Heart left ventricle (tissue), 16 donors: Measurements from ENCODE around the gene COPS2. TPM values are rescaled to one million over a fixed set of nuclear protein-coding genes. Genes with fewer than 3 reads are reported as not detected.

Source experiments
- ATAC-seq, 4 donors: fragments of 200-7000 bp; cut with Tn5 transposase; one replicate each; pipeline ENCODE4 v1.9.1; 2020 to 2022; ENCODE audit warnings: moderate library complexity in 4 of 4, mild to moderate bottlenecking in 3 of 4, moderate number of reproducible peaks in 1 of 4
- DNase-seq, 5 donors: peaks; one replicate each; pipeline ENCODE4 v3.0.0-alpha.2; 2020
- H3K27ac ChIP-seq, 12 donors: fragments of 200-600 bp; sonication (generic) in 4 of 12; one replicate each; pipeline versions ENCODE4 v1.5.0 to v1.8.0; 2016 to 2022; ENCODE audit warnings: mild to moderate bottlenecking in 2 of 12
- H3K27me3 ChIP-seq, 9 donors: fragments of 200-600 bp; sonication (generic) in 2 of 9; one replicate each; pipeline versions ENCODE4 v1.5.1 to v1.8.0; 2016 to 2022; ENCODE audit warnings: mild to moderate bottlenecking in 3 of 9
- H3K36me3 ChIP-seq, 9 donors: fragments of 200-600 bp; sonication (generic) in 2 of 9; one replicate each; pipeline versions ENCODE4 v1.5.0 to v1.8.0; 2018 to 2022; ENCODE audit warnings: mild to moderate bottlenecking in 2 of 9
- H3K4me1 ChIP-seq, 12 donors: fragments of 200-600 bp; sonication (generic) in 4 of 12; one replicate each; pipeline versions ENCODE4 v1.5.0 to v1.8.0; 2016 to 2022; ENCODE audit warnings: mild to moderate bottlenecking in 3 of 12
- H3K4me3 ChIP-seq, 12 donors: fragments of 200-600 bp; sonication (generic) in 4 of 12; one replicate each; pipeline versions ENCODE4 v1.5.0 to v1.8.0; 2017 to 2022; ENCODE audit warnings: mild to moderate bottlenecking in 9 of 12, moderate library complexity in 4 of 12
- H3K9me3 ChIP-seq, 12 donors: fragments of 200-600 bp; sonication (generic) in 4 of 12; one replicate each; pipeline versions ENCODE4 v1.5.0 to v1.8.0; 2016 to 2022; ENCODE audit warnings: mild to moderate bottlenecking in 1 of 12
- POLR2A ChIP-seq, 2 donors: fragments of 450-650 bp; IDR thresholded peaks; one replicate each; pipeline ENCODE4 v1.6.1; 2017; ENCODE audit warnings: antibody characterized with exemption in 2 of 2, mild to moderate bottlenecking in 2 of 2, moderate library complexity in 2 of 2
- WGBS, 4 donors: extraction: QIAGEN DNeasy Blood & Tissue Kit in 2 of 4; methylation state at CpG; one replicate each; pipeline versions ENCODE4 v1.1.5 to v1.1.7; 2013 to 2018; 5-methylcytosine and 5-hydroxymethylcytosine counted together
- intact Hi-C, 10 donors: fragments of 100-400 bp; cut with DNase I; formaldehyde crosslinking; loops; one replicate each; pipeline versions ENCODE4 v1.11.1 to v1.14.2; 2022
- long read RNA-seq, 3 donors: library from polyadenylated mRNA; unstranded; transcript quantifications; one replicate each; pipeline ENCODE4 v2.0.0, GENCODE V29; 2020 to 2021
- polyA plus RNA-seq, 2 donors: library from polyadenylated mRNA; stranded (reverse); fragments of 200-250 nt; gene quantifications; one replicate each; pipeline ENCODE4 v1.2.3, GENCODE V29; 2013
- total RNA-seq, 9 donors: library from RNA; depleted of rRNA in 2 of 9; stranded (reverse); fragments of >200 nt in 2 of 9; fragmentation: NEBNext Ultra II Directional in 3 of 9; extraction: Animal tissue kit (Norgen Biotek cat#: 25700) in 3 of 9; gene quantifications; one replicate each; pipeline versions ENCODE4 v1.1.0 to v1.2.4, GENCODE V29; 2016 to 2023
- TF ChIP-seq, protein P1 (sequence below), 12 donors: fragments of 200-600 bp; sonication (generic) in 4 of 12; IDR thresholded peaks; one replicate each; pipeline versions ENCODE4 v1.5.0 to v1.8.0; 2018 to 2022; ENCODE audit warnings: antibody characterized with exemption in 12 of 12, mild to moderate bottlenecking in 5 of 12
- donor health status: ischemic (EF 13 %, LVEDD 7.1; RV severe dilation, severe dysfunction).
- donor health status: healthy with polysubstance abuse.
- donor health status: DM: no; HTN: yes; CAD: no.
- donor health status: DM: no; HTN: no; CAD: no.
- donor health status: ischemic (EF 25% LVEDD 6.9; RV normal size, moderate dysfunction).
- donor health status: ischemic (EF 25% LVEDD 5.7; RV mildly dilated, moderate dysfunction).
- donor health status: healthy.
- donor health status: DM: yes; HTN: yes; CAD: no.
- donor health status: ischemic (EF 35%, LVEDD 5.7; RV mildly dilated, moderate dysfunction).
- donor health status: nonischemic (EF 11% LVEDD 7.7; RV severe dilation, severe dysfunction).
- donor health status: DM: yes; HTN: yes; CAD: no.
- donor health status: PGD.
- donor health status: ischemic (EF 29% LVEDD 5.4; RV normal size, mild dysfunction).
- donor health status: nonischemic (EF 23%, LVEDD 6.1; RV moderate dilation, normal function).

Gene COPS2
- total RNA-seq, result 10 to 100 TPM; 41.6 to 94.4 (median 82.8) TPM
- 10 to 100 TPM; 36.4 to 71.2 TPM for polyA plus RNA-seq
- long read RNA-seq, donor 1, full-length matches to known transcripts, result 76 of 77 reads
- long read RNA-seq, donor 1, partial matches to known transcripts, result 1 of 77 reads
- long read RNA-seq, donor 1, other reads (novel, unspliced or antisense), result 0 of 77 reads
- long read RNA-seq, donor 2, full-length matches to known transcripts, result 244 of 270 reads
- long read RNA-seq, donor 2, partial matches to known transcripts, result 12 of 270 reads
- long read RNA-seq, donor 2, other reads (novel, unspliced or antisense), result 14 of 270 reads
- long read RNA-seq, donor 3, full-length matches to known transcripts, result 57 of 64 reads
- long read RNA-seq, donor 3, partial matches to known transcripts, result 2 of 64 reads
- long read RNA-seq, donor 3, other reads (novel, unspliced or antisense), result 5 of 64 reads

DNA sequence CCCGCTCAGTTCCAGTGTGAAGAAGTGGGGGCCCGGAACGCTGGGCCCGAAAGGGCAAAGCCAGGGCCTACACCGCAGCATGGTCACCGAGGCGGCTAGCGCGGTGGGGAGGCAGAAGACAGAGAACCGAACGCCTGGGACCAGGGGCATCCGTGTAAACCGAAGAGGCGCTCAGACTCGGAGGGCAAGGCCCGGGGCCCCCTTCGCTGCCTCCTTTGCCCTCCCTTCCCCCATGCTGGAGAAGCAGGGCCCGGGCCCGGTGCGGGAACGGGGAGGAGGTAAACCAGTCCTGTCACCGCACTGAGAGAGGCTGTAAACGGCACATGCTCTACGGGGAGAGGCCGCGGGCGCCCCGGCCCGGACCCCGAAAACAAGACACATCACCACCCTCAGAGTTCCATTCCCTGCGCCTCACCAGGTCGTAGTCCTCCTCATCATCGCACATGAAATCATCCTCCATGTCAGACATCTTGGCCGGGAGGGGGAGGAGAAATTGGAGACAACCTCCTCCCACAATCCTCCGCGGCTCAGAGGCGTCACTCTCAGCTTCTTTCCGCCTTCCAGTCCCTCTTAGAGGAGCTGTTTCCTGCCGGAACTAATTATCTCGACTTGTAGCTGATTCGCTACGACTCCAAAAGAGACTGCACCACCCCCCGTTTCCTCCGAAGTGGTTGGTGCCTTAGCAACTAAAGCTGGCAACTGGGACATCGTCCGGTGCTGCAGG, at the start of gene COPS2:
Gene COPS2, minus strand, starts transcription at position 490 of the 724 bp plus-strand sequence. Its CDS starts 21 bp downstream, at position 469.
- peak in 1 of 2 donors; percentile 62 for TF ChIP-seq POLR2A (IDR thresholded peaks at IDR 0.05)
- TF ChIP-seq, protein P1, sequence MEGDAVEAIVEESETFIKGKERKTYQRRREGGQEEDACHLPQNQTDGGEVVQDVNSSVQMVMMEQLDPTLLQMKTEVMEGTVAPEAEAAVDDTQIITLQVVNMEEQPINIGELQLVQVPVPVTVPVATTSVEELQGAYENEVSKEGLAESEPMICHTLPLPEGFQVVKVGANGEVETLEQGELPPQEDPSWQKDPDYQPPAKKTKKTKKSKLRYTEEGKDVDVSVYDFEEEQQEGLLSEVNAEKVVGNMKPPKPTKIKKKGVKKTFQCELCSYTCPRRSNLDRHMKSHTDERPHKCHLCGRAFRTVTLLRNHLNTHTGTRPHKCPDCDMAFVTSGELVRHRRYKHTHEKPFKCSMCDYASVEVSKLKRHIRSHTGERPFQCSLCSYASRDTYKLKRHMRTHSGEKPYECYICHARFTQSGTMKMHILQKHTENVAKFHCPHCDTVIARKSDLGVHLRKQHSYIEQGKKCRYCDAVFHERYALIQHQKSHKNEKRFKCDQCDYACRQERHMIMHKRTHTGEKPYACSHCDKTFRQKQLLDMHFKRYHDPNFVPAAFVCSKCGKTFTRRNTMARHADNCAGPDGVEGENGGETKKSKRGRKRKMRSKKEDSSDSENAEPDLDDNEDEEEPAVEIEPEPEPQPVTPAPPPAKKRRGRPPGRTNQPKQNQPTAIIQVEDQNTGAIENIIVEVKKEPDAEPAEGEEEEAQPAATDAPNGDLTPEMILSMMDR (IDR thresholded peaks at IDR 0.05), result peak in 2 of 12 donors; percentile 12 to 17
- Histone ChIP-seq H3K36me3 (peaks cover 0 to 4% (median 0%) of the 10 kb centered on the region in 9 donors), H3K4me3 (peak within 1 kb of the TSS; percentile 72 to 96 (median 89)), H3K27ac (peak within 1 kb of the TSS; percentile 11 to 93 (median 80)), H3K9me3 (no peaks in the 10 kb centered on the region), H3K4me1 (peaks cover 0 to 52% (median 33%) of the 10 kb centered on the region in 12 donors), H3K27me3 (no peaks in the 10 kb centered on the region)
- peak; percentile 91 to 95 (median 94) for DNase-seq
- peak; percentile 98 to 99 (median 99) for ATAC-seq
- WGBS, 4 donors, result 0 to 2% (median 1%) methylated on average over 31 to 46 of the region's 46 CpGs
- intact Hi-C loops, result loop anchor here in 4 of 10 donors (5.0 to 10.0 kb wide), 4 partner anchors 110 to 470 kb away; partner anchors contain the start of genes DTWD1 (in 1 of the 4), EID1 (in 1 of the 4), FAM227B (in 1 of the 4) and FGF7 (in 1 of the 4)

DNA sequence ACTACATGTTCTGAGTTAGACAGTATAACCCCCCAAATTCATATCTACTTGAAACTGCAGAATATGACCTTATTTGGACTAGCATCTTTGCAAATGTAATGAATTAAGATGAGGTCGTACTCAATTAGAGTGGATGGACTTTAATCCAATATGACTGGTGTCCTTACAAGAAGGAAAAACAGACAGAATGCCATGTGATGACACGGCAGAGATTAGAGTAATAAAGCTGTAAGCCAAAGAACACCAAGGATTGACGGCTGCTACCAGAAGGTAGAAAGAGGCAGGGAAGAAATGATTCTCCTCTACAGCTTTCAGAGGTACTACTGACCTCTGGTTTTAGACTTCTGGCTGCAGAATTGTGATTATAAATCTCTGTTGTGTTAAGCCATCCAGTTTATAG, 44.9 kb upstream of the COPS2 start:
- WGBS, 4 donors, result 73 to 84% (median 80%) methylated on average over 3 of the region's 3 CpGs
- Histone ChIP-seq H3K4me3 (no peak overlapping the region), H3K9me3 (peaks cover 0 to 12% (median 0%) of the 10 kb centered on the region in 12 donors), H3K27me3 (no peaks in the 10 kb centered on the region), H3K27ac (no peak overlapping the region), H3K4me1 (peaks cover 0 to 21% (median 13%) of the 10 kb centered on the region in 12 donors), H3K36me3 (peaks cover 0 to 31% (median 14%) of the 10 kb centered on the region in 9 donors)
- TF ChIP-seq, protein P1 (IDR thresholded peaks at IDR 0.05), result no peak
- no peak for TF ChIP-seq POLR2A (IDR thresholded peaks at IDR 0.05)
- no peak for ATAC-seq
- intact Hi-C loops, result no loop called here
- DNase-seq, result no peak

DNA sequence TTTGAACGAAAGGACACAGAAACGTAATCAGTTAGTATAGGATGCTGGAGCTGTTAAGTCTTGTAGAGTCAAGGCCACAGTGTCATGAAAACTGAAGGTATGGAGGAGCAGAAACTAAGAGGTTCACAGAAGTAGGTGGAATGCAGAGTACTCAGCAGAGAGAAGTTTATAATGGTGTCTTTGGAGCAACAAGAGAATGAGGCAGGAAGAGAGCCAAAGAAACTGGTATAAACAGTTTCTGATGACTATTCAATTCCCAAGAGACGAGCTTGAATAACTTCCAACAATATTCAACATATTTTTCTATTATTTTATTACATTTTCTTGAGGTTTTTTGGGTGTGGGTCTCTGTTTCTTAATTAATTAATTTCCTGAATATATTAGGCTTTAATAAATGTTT, 44.3 kb upstream of the COPS2 start:
- WGBS, 4 donors, result 23 to 39% (median 28%) methylated on average over 3 of the region's 3 CpGs
- TF ChIP-seq, protein P1 (IDR thresholded peaks at IDR 0.05), result no peak
- TF ChIP-seq POLR2A (IDR thresholded peaks at IDR 0.05), result no peak
- peaks cover 0 to 30% (median 14%) of the 10 kb centered on the region in 9 donors for H3K36me3 ChIP-seq
- intact Hi-C loops, result no loop called here
- no peak for DNase-seq
- H3K4me3 ChIP-seq, result no peak overlapping the region
- H3K9me3 ChIP-seq, result peaks cover 0 to 5% (median 0%) of the 10 kb centered on the region in 12 donors
- peaks cover 0 to 21% (median 13%) of the 10 kb centered on the region in 12 donors for H3K4me1 ChIP-seq
- H3K27ac ChIP-seq, result peak overlapping the region in 1 of 12 donors; percentile 22
- ATAC-seq, result peak in 1 of 4 donors; percentile 33
- no peaks in the 10 kb centered on the region for H3K27me3 ChIP-seq
